ENCODE data around the gene PSORS1C2. TPM values are rescaled to one million over a fixed set of nuclear protein-coding genes. Genes with fewer than 3 reads are reported as not detected.

PSORS1C2 gene
- total and polyA plus RNA-seq, 3 donors from 2014 or later, result not detected

DNA sequence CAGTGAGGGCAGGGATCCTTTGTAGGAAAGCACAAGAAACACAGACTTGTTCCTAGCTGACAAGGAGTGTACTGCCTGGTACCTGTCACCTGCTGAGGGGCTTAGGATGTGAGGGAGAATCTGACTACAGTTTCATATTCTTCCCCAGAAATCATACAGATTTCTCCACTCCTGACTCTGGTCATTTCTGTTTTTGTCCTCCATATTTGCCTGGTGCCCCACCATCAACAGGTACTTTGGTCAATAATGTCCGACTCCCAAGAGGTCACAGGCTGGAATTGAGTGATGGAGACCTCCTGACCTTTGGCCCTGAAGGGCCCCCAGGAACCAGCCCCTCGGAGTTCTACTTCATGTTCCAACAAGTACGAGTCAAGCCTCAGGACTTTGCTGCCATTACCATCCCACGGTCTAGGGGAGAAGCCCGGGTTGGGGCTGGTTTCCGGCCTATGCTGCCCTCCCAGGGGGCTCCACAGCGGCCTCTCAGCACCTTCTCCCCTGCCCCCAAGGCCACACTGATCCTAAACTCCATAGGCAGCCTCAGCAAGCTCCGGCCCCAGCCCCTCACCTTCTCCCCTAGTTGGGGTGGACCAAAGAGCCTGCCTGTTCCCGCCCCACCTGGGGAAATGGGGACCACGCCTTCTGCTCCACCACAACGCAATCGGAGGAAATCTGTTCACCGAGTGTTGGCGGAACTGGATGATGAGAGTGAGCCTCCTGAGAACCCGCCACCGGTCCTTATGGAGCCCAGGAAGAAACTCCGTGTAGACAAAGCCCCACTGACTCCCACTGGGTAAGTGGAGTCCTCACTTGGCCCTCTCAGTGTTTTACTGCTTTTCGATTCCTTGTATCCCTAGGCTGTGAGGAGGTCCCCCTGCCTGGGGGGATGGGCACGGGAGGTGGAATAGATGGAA, 22.6 kb upstream of the PSORS1C2 start:
- H3K4me3 ChIP-seq, result no peak overlapping the region

DNA sequence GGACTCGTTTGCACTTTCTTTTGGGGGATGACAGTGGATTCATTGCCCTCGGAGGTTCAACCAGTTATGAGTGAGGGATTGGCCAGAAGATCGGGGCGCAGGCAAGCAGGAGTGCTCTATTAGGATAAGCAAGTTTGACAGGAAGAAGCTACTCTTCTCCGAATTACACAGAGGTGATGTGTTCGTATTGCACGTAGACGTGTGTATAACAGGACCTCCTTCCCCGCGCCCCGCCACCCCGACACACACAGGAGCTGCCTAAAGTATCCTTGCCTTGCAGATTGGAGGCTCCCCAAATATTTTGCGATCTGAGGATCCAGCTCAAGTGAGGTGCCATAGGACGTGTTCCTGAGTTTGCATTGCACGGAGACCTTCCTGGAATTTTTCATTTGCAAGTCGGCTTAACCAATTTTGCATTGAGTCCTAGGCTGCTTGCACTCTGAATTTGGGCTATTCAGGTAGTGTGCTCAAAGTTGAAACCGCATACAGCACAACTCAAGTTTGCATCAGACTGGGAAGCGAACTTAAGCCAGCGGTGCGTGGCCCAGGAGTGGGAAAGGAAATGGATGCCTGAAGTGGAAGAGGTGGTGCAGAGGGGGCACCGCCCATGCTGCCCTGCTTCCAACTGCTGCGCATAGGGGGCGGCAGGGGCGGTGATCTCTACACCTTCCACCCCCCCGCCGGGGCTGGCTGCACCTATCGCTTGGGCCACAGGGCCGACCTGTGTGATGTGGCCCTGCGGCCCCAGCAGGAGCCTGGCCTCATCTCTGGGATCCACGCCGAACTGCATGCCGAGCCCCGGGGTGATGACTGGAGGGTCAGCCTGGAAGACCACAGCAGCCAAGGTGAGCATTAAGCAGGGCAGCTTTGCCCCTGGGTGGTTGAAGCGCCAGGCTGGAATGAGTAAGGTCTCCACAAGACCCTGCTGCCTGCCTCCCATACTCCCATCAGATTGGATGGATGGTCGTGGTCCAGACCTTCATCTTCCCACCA, 20.3 kb upstream of the PSORS1C2 start:
- Histone ChIP-seq H3K27ac (no peak overlapping the region), H3K4me3 (peak overlapping the region; percentile 57 to 78), H3K36me3 (ENCODE audit: low read depth, missing control alignments) (no peaks in the 10 kb centered on the region), H3K9me3 (no peaks in the 10 kb centered on the region), H3K27me3 (no peaks in the 10 kb centered on the region), H3K4me1 (peaks cover 11% of the 10 kb centered on the region)
- DNase-seq, result no peak
- WGBS, 2 donors, result 11 to 19% methylated on average over 20 to 35 of the region's 35 CpGs
- intact Hi-C loops (cut with DNase I; ENCODE audit: low total_unique reads), result no loop called here
- TF ChIP-seq, protein P1, sequence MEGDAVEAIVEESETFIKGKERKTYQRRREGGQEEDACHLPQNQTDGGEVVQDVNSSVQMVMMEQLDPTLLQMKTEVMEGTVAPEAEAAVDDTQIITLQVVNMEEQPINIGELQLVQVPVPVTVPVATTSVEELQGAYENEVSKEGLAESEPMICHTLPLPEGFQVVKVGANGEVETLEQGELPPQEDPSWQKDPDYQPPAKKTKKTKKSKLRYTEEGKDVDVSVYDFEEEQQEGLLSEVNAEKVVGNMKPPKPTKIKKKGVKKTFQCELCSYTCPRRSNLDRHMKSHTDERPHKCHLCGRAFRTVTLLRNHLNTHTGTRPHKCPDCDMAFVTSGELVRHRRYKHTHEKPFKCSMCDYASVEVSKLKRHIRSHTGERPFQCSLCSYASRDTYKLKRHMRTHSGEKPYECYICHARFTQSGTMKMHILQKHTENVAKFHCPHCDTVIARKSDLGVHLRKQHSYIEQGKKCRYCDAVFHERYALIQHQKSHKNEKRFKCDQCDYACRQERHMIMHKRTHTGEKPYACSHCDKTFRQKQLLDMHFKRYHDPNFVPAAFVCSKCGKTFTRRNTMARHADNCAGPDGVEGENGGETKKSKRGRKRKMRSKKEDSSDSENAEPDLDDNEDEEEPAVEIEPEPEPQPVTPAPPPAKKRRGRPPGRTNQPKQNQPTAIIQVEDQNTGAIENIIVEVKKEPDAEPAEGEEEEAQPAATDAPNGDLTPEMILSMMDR (IDR thresholded peaks at IDR 0.05), result no peak
- TF ChIP-seq POLR2A (IDR thresholded peaks at IDR 0.05), result no peak

More for the DNA sequence above, 22.6 kb upstream of the PSORS1C2 start:
- H3K4me1 ChIP-seq, result peaks cover 11% of the 10 kb centered on the region
- intact Hi-C loops (cut with DNase I; ENCODE audit: low total_unique reads), result no loop called here
- H3K9me3 ChIP-seq, result no peaks in the 10 kb centered on the region
- no peak for TF ChIP-seq POLR2A (IDR thresholded peaks at IDR 0.05)
- TF ChIP-seq, protein P1 (IDR thresholded peaks at IDR 0.05), result no peak
- H3K27me3 ChIP-seq, result no peaks in the 10 kb centered on the region
- DNase-seq, result no peak
- WGBS, 2 donors, result 94 to 95% methylated on average over 17 to 19 of the region's 19 CpGs
- no peak overlapping the region for H3K27ac ChIP-seq
- no peaks in the 10 kb centered on the region for H3K36me3 ChIP-seq (ENCODE audit: low read depth, missing control alignments)

DNA sequence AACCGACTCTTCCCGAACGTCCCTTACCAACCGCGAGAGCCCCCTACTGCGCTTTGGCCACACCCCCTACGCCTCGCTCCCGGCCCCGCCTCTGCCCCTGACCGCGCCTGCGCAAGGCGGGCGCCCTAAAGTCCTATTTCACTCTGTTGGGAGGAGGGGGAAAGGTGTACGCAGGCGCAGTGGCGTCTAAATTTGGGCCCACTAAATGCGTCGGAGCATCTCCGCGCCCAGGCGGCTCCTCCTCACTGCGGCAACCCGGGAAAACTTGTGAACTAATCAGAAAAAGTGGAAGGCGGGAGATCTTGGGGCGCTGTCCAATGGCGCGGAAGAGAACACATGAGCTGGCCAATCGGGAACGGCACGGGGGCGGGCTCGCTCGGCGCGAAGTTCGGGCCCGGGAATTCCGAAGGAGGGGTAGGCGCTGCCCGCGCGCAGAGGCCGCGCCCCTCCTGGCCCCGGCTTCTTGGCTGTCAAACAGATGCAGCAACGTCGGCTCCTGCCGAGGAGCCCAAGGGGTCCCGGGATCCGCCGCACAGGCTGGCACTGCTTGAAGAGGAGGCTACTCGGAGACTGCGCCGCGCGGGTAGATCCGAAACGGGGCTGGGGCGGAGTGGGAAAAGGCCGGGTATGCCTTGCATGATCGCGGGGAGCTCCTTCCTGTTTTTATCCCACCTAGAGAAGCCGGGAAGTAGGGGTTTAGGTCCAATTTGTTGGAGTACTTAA, 19.4 kb upstream of the PSORS1C2 start, which contains the start of gene TCF19:
TCF19 (plus strand) TSS at position 450 of the 723 bp plus-strand sequence. CDS start 881 bp downstream, outside the sequence.
- H3K27ac ChIP-seq, result peak within 1 kb of the TSS; percentile 74 to 82
- H3K27me3 ChIP-seq, result no peaks in the 10 kb centered on the region
- intact Hi-C loops (cut with DNase I; ENCODE audit: low total_unique reads), result no loop called here
- H3K9me3 ChIP-seq, result no peaks in the 10 kb centered on the region
- DNase-seq, result peak; percentile 99
- H3K4me1 ChIP-seq, result peaks cover 11% of the 10 kb centered on the region
- no peaks in the 10 kb centered on the region for H3K36me3 ChIP-seq (ENCODE audit: low read depth, missing control alignments)
- peak within 1 kb of the TSS; percentile 57 to 78 for H3K4me3 ChIP-seq
- 0 to 1% methylated on average over 40 to 65 of the region's 65 CpGs for WGBS, 2 donors
- TF ChIP-seq, protein P1 (IDR thresholded peaks at IDR 0.05), result no peak

DNA sequence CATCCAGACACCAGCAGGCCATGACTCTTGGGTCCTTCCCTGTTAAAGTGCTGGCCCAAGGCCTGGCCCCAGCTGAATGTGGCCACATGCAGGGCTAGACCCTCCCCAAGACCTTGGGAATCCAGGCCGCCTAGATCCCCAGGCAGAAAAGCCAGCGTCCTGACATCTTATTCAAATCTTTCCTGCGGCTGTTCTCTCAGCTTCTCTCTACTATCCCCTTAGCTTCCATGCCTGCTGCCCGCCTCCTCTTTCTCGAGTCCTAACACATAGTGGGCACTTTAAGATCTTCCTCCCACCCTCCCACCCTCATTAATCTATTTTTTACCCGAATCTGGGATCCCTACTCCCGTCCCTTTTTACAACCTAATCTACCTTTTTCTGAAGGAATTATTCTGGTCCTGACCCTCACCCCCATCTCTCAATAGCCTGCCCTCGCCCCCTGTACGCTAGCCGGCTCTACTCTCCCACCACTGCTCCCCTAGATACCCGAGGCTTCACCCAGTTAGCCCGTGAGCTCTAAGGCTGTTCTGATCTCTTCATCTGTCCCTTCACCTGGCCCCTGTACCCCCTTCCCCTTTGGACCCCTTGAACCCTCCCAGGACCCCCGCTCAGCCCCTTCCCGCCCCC, 18.8 kb upstream of the PSORS1C2 start, which contains the start of gene CCHCR1:
CCHCR1 (minus strand) TSS at position 290 of the 627 bp plus-strand sequence; CDS start at position 88, 202 bp downstream.
- WGBS, 2 donors, result 3 to 6% methylated on average over 14 of the region's 14 CpGs
- intact Hi-C loops (cut with DNase I; ENCODE audit: low total_unique reads), result no loop called here
- no peak for TF ChIP-seq POLR2A (IDR thresholded peaks at IDR 0.05)
- TF ChIP-seq, protein P1 (IDR thresholded peaks at IDR 0.05), result no peak
- H3K27me3 ChIP-seq, result no peaks in the 10 kb centered on the region
- no peaks in the 10 kb centered on the region for H3K9me3 ChIP-seq
- no peaks in the 10 kb centered on the region for H3K36me3 ChIP-seq (ENCODE audit: low read depth, missing control alignments)
- peak within 1 kb of the TSS; percentile 74 to 82 for H3K27ac ChIP-seq
- peaks cover 11% of the 10 kb centered on the region for H3K4me1 ChIP-seq
- H3K4me3 ChIP-seq, result peak within 1 kb of the TSS; percentile 57 to 78
- DNase-seq, result no peak

All from testis (tissue), 3 donors.